ENCODE results near the gene ZNF566. TPM values are rescaled to one million over a fixed set of nuclear protein-coding genes. Genes with fewer than 3 reads are reported as not detected.
"Not testable (repeated sequence)": the region's sequence is repeated elsewhere in the genome, so short reads cannot be mapped to it uniquely, and the experiment has no call there.

Gene ZNF566
- polyA plus RNA-seq (ENCODE audit: insufficient read length in 4 of 4): 10 to 100 TPM; 16.8 to 18.3 (median 17.3) TPM

DNA sequence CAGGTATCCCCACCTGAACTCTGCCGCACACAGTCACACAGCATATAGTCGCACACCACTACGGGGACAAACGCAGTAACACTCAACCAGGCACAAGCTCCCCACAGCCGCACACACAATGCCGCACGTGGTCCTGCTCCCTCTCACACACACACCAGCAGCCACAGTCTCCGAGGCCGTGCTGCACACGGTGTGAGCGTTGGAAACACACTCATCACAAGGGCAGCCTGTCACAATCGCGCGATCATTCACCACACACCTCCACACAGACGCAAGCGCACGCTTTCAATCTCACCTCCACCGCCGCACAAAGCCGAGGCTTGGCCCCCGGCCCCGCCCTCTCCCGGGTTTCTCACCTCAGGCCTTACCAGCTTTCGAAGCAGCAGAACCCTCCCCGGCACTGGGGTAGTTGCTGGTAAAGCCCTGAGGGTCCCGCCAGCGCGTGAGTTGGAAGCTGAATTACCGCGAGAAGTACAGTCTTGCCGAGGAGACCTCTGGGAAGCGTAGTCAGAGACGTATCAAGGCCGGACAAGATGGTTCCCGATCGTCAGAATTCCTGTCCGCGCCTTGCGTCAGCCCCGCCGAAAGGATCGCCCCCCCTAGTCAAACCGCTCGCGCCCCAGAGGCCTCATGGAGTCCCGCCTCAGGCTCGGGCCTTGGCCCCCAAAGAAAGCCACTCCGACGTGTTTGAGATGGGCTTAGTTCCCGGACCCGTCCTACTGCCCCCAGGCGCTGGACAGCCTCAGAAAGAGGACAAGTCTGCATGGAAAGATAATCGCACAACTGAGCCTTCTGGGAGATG is at the start of gene ZNF566:
Gene ZNF566 (minus strand): TSS at position 444 of the 802 bp plus-strand sequence. CDS start 13,004 bp downstream, outside the sequence.
- peak; percentile 91 to 93 (median 92) for DNase-seq (ENCODE audit: low read depth in 4 of 4, low spot score in 3 of 4)

GRCh38 chr19:36528921-36529518 is 39.7 kb upstream of the ZNF566 start:
- DNase-seq (ENCODE audit: low read depth in 4 of 4, low spot score in 3 of 4): peak in 1 of 4 donors; percentile 12

DNA sequence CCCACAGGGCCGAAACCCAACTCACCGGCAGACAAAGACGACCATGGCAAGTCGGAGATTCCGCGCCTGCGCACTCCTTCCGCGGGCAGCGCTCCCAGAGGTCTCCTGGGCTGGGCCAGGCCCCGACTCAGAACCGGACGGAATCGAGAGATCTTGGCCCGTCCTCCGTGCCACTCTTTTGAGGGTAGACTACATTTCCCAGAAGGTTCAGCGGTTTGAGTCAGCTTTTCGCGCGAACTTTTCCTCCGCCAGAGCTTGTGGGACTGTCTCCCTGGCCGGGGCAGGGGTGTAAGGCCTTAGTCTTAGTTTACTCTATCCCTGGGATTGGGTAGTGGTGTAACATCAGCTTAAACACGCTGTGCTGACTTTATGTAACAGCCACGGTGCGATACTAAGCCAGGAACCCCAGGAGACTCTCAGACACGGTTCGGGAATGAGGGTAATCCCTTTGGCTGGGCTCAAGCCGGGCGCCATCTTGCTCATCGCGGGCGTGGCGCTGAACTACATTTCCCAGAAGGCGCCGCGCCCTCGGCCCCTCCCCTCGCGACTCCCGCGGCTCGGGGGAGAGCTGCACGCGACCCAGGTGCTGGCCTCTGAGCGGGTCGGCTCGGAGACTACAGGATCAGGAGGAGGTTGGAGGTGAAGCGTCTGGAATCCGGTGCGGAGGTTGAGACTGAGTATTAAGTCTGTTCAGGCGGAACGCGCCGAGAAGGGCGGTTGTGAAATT is 39.0 kb upstream of the ZNF566 start, which contains the start of gene ZNF260:
Gene ZNF260 (minus strand): TSS at position 78 of the 727 bp plus-strand sequence. CDS start 13,033 bp downstream, outside the sequence.
- peak; percentile 93 to 95 (median 94) for DNase-seq (ENCODE audit: low read depth in 4 of 4, low spot score in 3 of 4)

- DNase-seq (ENCODE audit: low read depth in 4 of 4, low spot score in 3 of 4): no peak
Observed at GRCh38 chr19:36527873-36528193, 38.5 kb upstream of the ZNF566 start.

DNA sequence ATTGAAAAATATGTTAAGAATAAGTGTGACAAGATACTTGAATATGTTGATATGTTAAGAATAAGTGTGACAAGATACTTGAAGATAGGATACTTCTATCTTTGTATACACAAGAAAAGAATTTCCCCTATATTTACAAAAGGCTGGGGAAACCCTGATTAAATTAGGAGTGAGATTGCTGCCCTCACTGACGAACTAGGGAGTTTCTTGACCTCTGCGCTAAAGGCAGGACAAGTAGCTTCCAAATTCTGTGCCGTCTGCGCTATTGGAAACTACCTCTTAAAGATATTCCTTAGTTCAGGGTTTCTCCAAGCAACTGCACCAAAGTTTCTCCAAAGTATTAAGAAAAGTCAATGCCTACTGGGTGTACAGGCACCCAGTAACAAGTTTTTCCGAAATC is 38.0 kb upstream of the ZNF566 start:
- DNase-seq (ENCODE audit: low read depth in 4 of 4, low spot score in 3 of 4): no peak

- DNase-seq (ENCODE audit: low read depth in 4 of 4, low spot score in 3 of 4): no peak
Observed at GRCh38 chr19:36526581-36526980, 37.2 kb upstream of the ZNF566 start.

DNA sequence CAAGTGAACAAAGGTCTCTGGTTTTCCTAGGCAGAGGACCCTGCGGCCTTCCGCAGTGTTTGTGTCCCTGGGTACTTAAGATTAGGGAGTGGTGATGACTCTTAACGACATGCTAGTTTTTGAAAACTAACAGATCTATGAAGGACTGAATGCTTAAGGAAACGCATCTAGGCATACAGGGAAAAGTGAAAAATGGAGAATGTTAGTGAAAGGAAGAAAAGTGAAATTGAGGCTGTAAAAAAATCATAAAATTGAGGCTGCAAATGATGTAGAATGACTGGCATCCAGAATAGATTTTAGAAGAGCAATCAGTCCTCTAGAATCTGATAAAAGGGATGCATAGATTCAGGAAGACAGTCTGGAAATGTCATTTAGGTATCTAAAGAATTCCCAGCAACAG is 35.3 kb upstream of the ZNF566 start:
- DNase-seq (ENCODE audit: low read depth in 4 of 4, low spot score in 3 of 4): no peak

- no peak for DNase-seq (ENCODE audit: low read depth in 4 of 4, low spot score in 3 of 4)
Observed at GRCh38 chr19:36514012-36514612, 24.8 kb upstream of the ZNF566 start.

DNA sequence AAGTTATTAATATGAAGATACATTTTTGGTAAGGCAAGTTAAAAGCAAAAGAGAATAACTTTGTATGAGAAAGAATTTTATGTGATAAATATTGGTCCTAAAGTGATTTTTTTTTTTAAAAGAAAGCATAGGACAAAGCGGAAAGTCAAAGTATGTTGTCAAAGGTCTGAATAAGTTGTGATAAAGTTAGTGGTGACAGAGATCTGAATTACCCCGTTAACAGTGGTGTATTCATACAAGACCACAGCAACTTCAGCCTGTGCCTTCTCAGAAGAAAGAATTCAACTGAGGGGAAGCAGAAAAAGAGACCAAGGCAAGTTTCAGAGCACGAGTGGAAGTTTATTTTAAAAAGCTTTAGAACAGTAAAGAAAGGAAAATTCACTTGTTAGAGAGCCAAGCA is 19.0 kb upstream of the ZNF566 start:
- no peak for DNase-seq (ENCODE audit: low read depth in 4 of 4, low spot score in 3 of 4)

- DNase-seq (ENCODE audit: low read depth in 4 of 4, low spot score in 3 of 4): no peak
Observed at GRCh38 chr19:36501973-36502372, 12.6 kb upstream of the ZNF566 start.

- DNase-seq (ENCODE audit: low read depth in 4 of 4, low spot score in 3 of 4): no peak
Observed at GRCh38 chr19:36497001-36497400, 7.6 kb upstream of the ZNF566 start.

- peak in 1 of 4 donors; percentile 0 for DNase-seq (ENCODE audit: low read depth in 4 of 4, low spot score in 3 of 4)
Observed at GRCh38 chr19:36492689-36493453, 3.5 kb upstream of the ZNF566 start.

DNA sequence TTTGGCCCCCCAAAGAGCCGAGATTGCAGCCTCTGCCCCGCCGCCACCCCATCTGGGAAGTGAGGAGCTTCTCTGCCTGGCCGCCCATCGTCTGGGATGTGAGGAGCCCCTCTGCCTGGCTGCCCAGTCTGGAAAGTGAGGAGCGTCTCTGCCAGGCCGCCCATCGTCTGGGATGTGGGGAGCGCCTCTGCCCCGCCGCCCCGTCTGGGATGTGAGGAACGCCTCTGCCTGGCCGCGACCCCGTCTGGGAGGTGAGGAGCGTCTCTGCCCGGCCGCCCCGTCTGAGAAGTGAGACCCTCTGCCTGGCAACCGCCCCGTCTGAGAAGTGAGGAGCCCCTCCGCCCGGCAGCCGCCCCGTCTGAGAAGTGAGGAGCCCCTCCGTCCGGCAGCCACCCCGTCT is 1.5 kb upstream of the ZNF566 start:
- not testable (repeated sequence) for DNase-seq (ENCODE audit: low read depth in 4 of 4, low spot score in 3 of 4)

GRCh38 chr19:36489920-36490415 is 607 bp upstream of the ZNF566 start:
- no peak for DNase-seq (ENCODE audit: low read depth in 4 of 4, low spot score in 3 of 4)

DNA sequence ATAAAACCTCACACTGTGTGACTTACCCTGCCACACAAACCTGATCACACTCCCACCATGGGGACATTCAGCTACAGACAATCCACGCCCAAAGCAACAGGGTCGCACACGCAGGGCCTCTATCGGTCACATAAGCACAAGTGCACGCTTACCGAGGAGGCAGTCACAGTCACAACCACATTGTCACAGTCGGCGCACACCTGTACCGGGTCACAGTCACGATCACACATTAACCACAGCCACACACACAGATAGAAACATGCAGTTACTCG is 579 bp downstream of the ZNF566 start:
- peak in 2 of 4 donors; percentile 11 to 26 for DNase-seq (ENCODE audit: low read depth in 4 of 4, low spot score in 3 of 4)

- DNase-seq (ENCODE audit: low read depth in 4 of 4, low spot score in 3 of 4): no peak
Observed at GRCh38 chr19:36488118-36488845, 1.1 kb downstream of the ZNF566 start.

GRCh38 chr19:36483653-36484052 is 5.7 kb downstream of the ZNF566 start:
- no peak for DNase-seq (ENCODE audit: low read depth in 4 of 4, low spot score in 3 of 4)

GRCh38 chr19:36482876-36483275 is 6.5 kb downstream of the ZNF566 start:
- no peak for DNase-seq (ENCODE audit: low read depth in 4 of 4, low spot score in 3 of 4)

DNA sequence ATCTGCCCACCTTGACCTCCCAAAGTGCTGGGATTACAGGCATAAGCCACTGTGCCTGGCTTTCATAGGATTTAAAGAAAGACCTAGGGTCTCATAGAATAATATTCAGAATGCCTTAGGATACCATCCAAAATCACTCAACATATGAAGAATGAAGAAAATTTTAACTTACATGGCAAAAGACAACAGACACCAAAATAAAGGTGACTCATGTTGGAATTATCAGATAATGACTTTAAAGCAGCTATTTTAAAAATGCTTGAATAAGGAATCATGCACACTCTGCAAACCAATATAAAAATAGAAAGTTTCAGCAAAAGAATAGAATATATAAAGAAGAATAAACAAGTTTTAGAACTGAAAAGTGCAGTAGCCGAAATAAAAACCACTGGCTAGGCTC is 29.3 kb downstream of the ZNF566 start:
- DNase-seq (ENCODE audit: low read depth in 4 of 4, low spot score in 3 of 4): no peak

DNA sequence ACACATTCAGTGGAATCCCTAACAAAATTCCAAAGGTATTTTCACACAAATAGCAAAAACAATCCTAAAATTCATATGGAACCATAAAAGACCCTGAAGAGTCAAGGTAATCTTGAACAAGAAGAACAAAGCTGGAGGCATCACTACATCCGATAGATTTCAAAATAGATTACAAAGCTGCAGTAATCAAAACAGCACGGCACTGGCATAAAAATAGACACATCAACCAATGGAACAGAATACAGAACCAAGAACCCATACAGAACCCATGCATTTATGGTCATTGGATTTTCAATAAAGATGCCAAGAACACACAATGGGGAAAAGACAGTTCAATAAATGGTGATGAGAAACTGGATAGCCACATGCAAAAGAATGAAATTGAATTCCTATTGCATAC is 32.5 kb downstream of the ZNF566 start:
- no peak for DNase-seq (ENCODE audit: low read depth in 4 of 4, low spot score in 3 of 4)
